CD14-positive monocyte (primary cell): ENCODE results near the gene PHACTR4. TPM values are rescaled to one million over a fixed set of nuclear protein-coding genes. Genes with fewer than 3 reads are reported as not detected.

Experiments used
- DNase-seq, 3 donors: peaks; one replicate each; pipeline ENCODE4 v3.0.0-alpha.2; 2011 to 2022
- H2AFZ ChIP-seq: 2 replicates; pipeline ENCODE4 v1.6.0; 2012; ENCODE audit warnings: mild to moderate bottlenecking, low read depth, low read length, inconsistent platforms; ENCODE audit not compliant: insufficient read depth, poor library complexity, severe bottlenecking
- H3K27ac ChIP-seq, 2 donors: 1 replicate in 1 of 2; 2 replicates in 1 of 2; pipeline ENCODE4 v1.5.1; 2012 to 2013; ENCODE audit warnings: low read length in 2 of 2, control low read depth in 1 of 2, inconsistent platforms in 1 of 2, low read depth in 1 of 2, mild to moderate bottlenecking in 1 of 2
- H3K27me3 ChIP-seq, 2 donors: one replicate each; pipeline versions ENCODE4 v1.6.0 to v1.6.1; 2011 to 2013; ENCODE audit warnings: low read length in 2 of 2; ENCODE audit not compliant: control insufficient read depth in 2 of 2, insufficient read depth in 2 of 2
- H3K36me3 ChIP-seq, 2 donors: replicated peaks in 1 of 2; 1 replicate in 1 of 2; 2 replicates in 1 of 2; pipeline versions ENCODE4 v1.5.1 to v1.6.1; 2012 to 2013; ENCODE audit warnings: low read length in 2 of 2, control low read depth in 1 of 2, inconsistent platforms in 1 of 2, mild to moderate bottlenecking in 1 of 2; ENCODE audit not compliant: insufficient read depth in 2 of 2, control insufficient read depth in 1 of 2
- H3K4me1 ChIP-seq, 2 donors: 1 replicate in 1 of 2; 2 replicates in 1 of 2; pipeline versions ENCODE4 v1.5.1 to v1.6.1; 2012 to 2013; ENCODE audit warnings: low read length in 2 of 2, control low read depth in 1 of 2, inconsistent platforms in 1 of 2, mild to moderate bottlenecking in 1 of 2, moderate library complexity in 1 of 2; ENCODE audit not compliant: insufficient read depth in 2 of 2, control insufficient read depth in 1 of 2
- H3K4me2 ChIP-seq: replicated peaks from 2 replicates; pipeline ENCODE3; 2012; ENCODE audit warnings: low read length, moderate library complexity, mild to moderate bottlenecking; ENCODE audit not compliant: poor library complexity, severe bottlenecking; ENCODE audit errors: extremely low read depth
- H3K4me3 ChIP-seq, 3 experiments: fragments of 200-600 bp in 1 of 3; sonication (generic) in 1 of 3; replicated peaks in 1 of 3; 1 replicate in 2 of 3; 2 replicates in 1 of 3; pipeline ENCODE4 v1.5.1; 2011 to 2013; ENCODE audit warnings: low read length in 3 of 3, mild to moderate bottlenecking in 3 of 3, control low read depth in 2 of 3, low read depth in 2 of 3, inconsistent platforms in 1 of 3, moderate library complexity in 1 of 3
- H3K79me2 ChIP-seq: 2 replicates; pipeline ENCODE4 v1.6.0; 2012; ENCODE audit warnings: mild to moderate bottlenecking, control low read depth, inconsistent platforms, low read length, moderate library complexity; ENCODE audit not compliant: insufficient read depth
- H3K9ac ChIP-seq: 2 replicates; pipeline ENCODE4 v1.6.0; 2017; ENCODE audit warnings: low read length, mild to moderate bottlenecking; ENCODE audit not compliant: insufficient read depth, poor library complexity, severe bottlenecking
- H3K9me3 ChIP-seq, 2 donors: replicated peaks in 1 of 2; 1 replicate in 1 of 2; 2 replicates in 1 of 2; pipeline versions ENCODE4 v1.5.1 to v1.6.1; 2012 to 2013; ENCODE audit warnings: low read length in 2 of 2, control low read depth in 1 of 2; ENCODE audit not compliant: control insufficient read depth in 1 of 2, insufficient read depth in 1 of 2
- H4K20me1 ChIP-seq: 2 replicates; pipeline ENCODE4 v1.6.0; 2012; ENCODE audit warnings: mild to moderate bottlenecking, low read length, control low read depth, moderate library complexity; ENCODE audit not compliant: insufficient read depth
- H3K27ac Mint-ChIP-seq, 7 donors: one replicate each; pipeline ENCODE4 v1.8.0; 2020; ENCODE audit warnings: mild to moderate bottlenecking in 7 of 7, mixed read lengths in 7 of 7, moderate library complexity in 6 of 7, inconsistent platforms in 2 of 7
- H3K27me3 Mint-ChIP-seq, 3 donors: one replicate each; pipeline ENCODE4 v1.8.0; 2021 to 2022; ENCODE audit warnings: low read depth in 3 of 3, mild to moderate bottlenecking in 3 of 3, mixed read lengths in 3 of 3, moderate library complexity in 3 of 3, inconsistent platforms in 1 of 3
- H3K36me3 Mint-ChIP-seq, 2 donors: one replicate each; pipeline ENCODE4 v1.8.0; 2020; ENCODE audit warnings: mixed read lengths in 2 of 2, inconsistent platforms in 1 of 2, mild to moderate bottlenecking in 1 of 2
- H3K4me1 Mint-ChIP-seq: one replicate; pipeline ENCODE4 v1.8.0; 2020; ENCODE audit warnings: mild to moderate bottlenecking, mixed read lengths
- H3K4me3 Mint-ChIP-seq, 2 donors: one replicate each; pipeline ENCODE4 v1.8.0; 2020; ENCODE audit warnings: mild to moderate bottlenecking in 2 of 2, mixed read lengths in 2 of 2, moderate library complexity in 1 of 2
- H3K9me3 Mint-ChIP-seq, 7 donors: one replicate each; pipeline ENCODE4 v1.8.0; 2020 to 2022; ENCODE audit warnings: mixed read lengths in 7 of 7, mild to moderate bottlenecking in 6 of 7, moderate library complexity in 6 of 7, inconsistent platforms in 2 of 7
- CTCF ChIP-seq: fragments of 200-600 bp; IDR thresholded peaks from one replicate; pipeline ENCODE4 v1.8.0; 2022; ENCODE audit warnings: antibody characterized with exemption, mild to moderate bottlenecking
- WGBS: methylation state at CpG from one replicate; pipeline ENCODE4 v1.1.5; 2013; ENCODE audit warnings: missing lambda C conversion rate; ENCODE audit not compliant: insufficient coverage; 5-methylcytosine and 5-hydroxymethylcytosine counted together
- intact Hi-C, 2 donors: fragments of 100-400 bp; cut with micrococcal nuclease; formaldehyde crosslinking; loops; one replicate each; pipeline versions ENCODE4 v1.15.0 to v1.15.1; 2023
- polyA plus RNA-seq, 3 donors: library from polyadenylated mRNA; depleted of rRNA in 1 of 3; unstranded in 2 of 3; stranded (reverse) in 1 of 3; fragments of 300-500 nt in 2 of 3; fragments of >200 nt in 1 of 3; fragmentation: Illumina TruSeq in 2 of 3; gene quantifications; 1 replicate in 2 of 3; 2 replicates in 1 of 3; pipeline ENCODE4 v1.2.3, GENCODE V29; 2012 to 2021

Gene PHACTR4
- polyA plus RNA-seq, 3 donors = 2.9 to 9.7 (median 2.9) TPM

GRCh38 chr1:28354121-28354520 lies 15.4 kb upstream of the PHACTR4 start:
- H3K4me3 Mint-ChIP-seq = peak overlapping the region in 1 of 2 donors; percentile 33
- no peaks in the 10 kb centered on the region for H3K36me3 ChIP-seq
- intact Hi-C loops = loop anchor here in 1 of 2 donors (10.0 kb wide), 1 partner anchor 521 kb away; no protein-coding TSS in a partner anchor
- no peak overlapping the region for H3K4me3 ChIP-seq
- peak overlapping the region in 4 of 7 donors; percentile 24 to 91 (median 69) for H3K27ac Mint-ChIP-seq
- no peaks in the 10 kb centered on the region for H4K20me1 ChIP-seq
- H3K9ac ChIP-seq = no peak overlapping the region
- H3K4me1 Mint-ChIP-seq = peaks cover 12% of the 10 kb centered on the region
- peak overlapping the region; percentile 48 for H2AFZ ChIP-seq
- peaks cover 0 to 3% (median 1%) of the 10 kb centered on the region in 3 donors for H3K27me3 Mint-ChIP-seq
- no CpG with 5 or more reads among the region's 3 CpGs for WGBS
- H3K36me3 Mint-ChIP-seq = no peaks in the 10 kb centered on the region
- no peaks in the 10 kb centered on the region for H3K9me3 ChIP-seq
- no peaks in the 10 kb centered on the region for H3K9me3 Mint-ChIP-seq
- H3K27ac ChIP-seq = peak overlapping the region in 1 of 2 donors; percentile 47
- H3K4me1 ChIP-seq = peaks cover 9 to 11% of the 10 kb centered on the region in 2 donors
- H3K4me2 ChIP-seq = no peak overlapping the region
- H3K27me3 ChIP-seq = no peaks in the 10 kb centered on the region
- no peaks in the 10 kb centered on the region for H3K79me2 ChIP-seq
- TF ChIP-seq CTCF = no peak
- DNase-seq = peak; percentile 35 to 62 (median 61)

- no peaks in the 10 kb centered on the region for H3K36me3 Mint-ChIP-seq
- peaks cover 9% of the 10 kb centered on the region for H3K4me1 Mint-ChIP-seq
- H3K9ac ChIP-seq = no peak overlapping the region
- H4K20me1 ChIP-seq = no peaks in the 10 kb centered on the region
- no peak overlapping the region for H3K27ac Mint-ChIP-seq
- H3K36me3 ChIP-seq = no peaks in the 10 kb centered on the region
- H3K4me3 Mint-ChIP-seq = no peak overlapping the region
- no peaks in the 10 kb centered on the region for H3K27me3 ChIP-seq
- H3K4me1 ChIP-seq = peaks cover 7 to 8% of the 10 kb centered on the region in 2 donors
- no peak overlapping the region for H3K27ac ChIP-seq
- 20% methylated on average over 2 of the region's 3 CpGs for WGBS
- TF ChIP-seq CTCF = no peak
- H3K27me3 Mint-ChIP-seq = peaks cover 0 to 3% (median 1%) of the 10 kb centered on the region in 3 donors
- no peaks in the 10 kb centered on the region for H3K79me2 ChIP-seq
- H3K4me2 ChIP-seq = no peak overlapping the region
- no peak for DNase-seq
- no peak overlapping the region for H2AFZ ChIP-seq
- no peaks in the 10 kb centered on the region for H3K9me3 ChIP-seq
- intact Hi-C loops = loop anchor here in 1 of 2 donors (10.0 kb wide), 1 partner anchor 516 kb away; no protein-coding TSS in a partner anchor
- H3K9me3 Mint-ChIP-seq = peaks cover 0 to 2% (median 0%) of the 10 kb centered on the region in 7 donors
- no peak overlapping the region for H3K4me3 ChIP-seq
Observed at GRCh38 chr1:28358716-28359115, 10.8 kb upstream of the PHACTR4 start.
